ENCODE measurements around the gene TECPR2.

TECPR2 gene

GRCh38 chr14:102424923-102425322, 62.2 kb downstream of the TECPR2 start:
- no peak overlapping the region for H2BK12ac ChIP-seq (ENCODE audit: low read length)
- no peak overlapping the region for H2AK5ac ChIP-seq (ENCODE audit: low read length)
- no CpG with 5 or more reads among the region's 10 CpGs for WGBS (ENCODE audit: extremely low coverage, insufficient coverage, insufficient read length)
- H4K8ac ChIP-seq (ENCODE audit: low read depth, low read length), result no peak overlapping the region
- H3K27ac ChIP-seq (ENCODE audit: low read depth, low read length), result no peak overlapping the region
- no peak for DNase-seq
- H4K12ac ChIP-seq (ENCODE audit: low read depth, low read length), result no peak overlapping the region
- H3K27me3 ChIP-seq (ENCODE audit: insufficient read depth, low read length), result no peaks in the 10 kb centered on the region
- H4K91ac ChIP-seq (ENCODE audit: low read depth, low read length), result no peak overlapping the region
- H3K4me3 ChIP-seq (ENCODE audit: low read depth, low read length), result no peak overlapping the region
- H2BK120ac ChIP-seq (ENCODE audit: insufficient read depth, low read length, poor library complexity), result no peak overlapping the region
- H3K23ac ChIP-seq (ENCODE audit: low read length), result no peak overlapping the region
- no peak overlapping the region for H3K14ac ChIP-seq (ENCODE audit: low read length)
- H2BK5ac ChIP-seq (ENCODE audit: low read depth, low read length, poor library complexity), result no peak overlapping the region
- H3K79me2 ChIP-seq (ENCODE audit: control insufficient read depth, insufficient read depth, low read length, poor library complexity), result no peaks in the 10 kb centered on the region
- H3K36me3 ChIP-seq (ENCODE audit: control insufficient read depth in 1 of 2, insufficient read depth in 2 of 2, low read length in 2 of 2), result peaks cover 2 to 4% of the 10 kb centered on the region in 2 experiments
- H3K18ac ChIP-seq (ENCODE audit: low read length), result no peak overlapping the region
- H3K4ac ChIP-seq (ENCODE audit: low read depth, low read length), result no peak overlapping the region
- H3K79me1 ChIP-seq (ENCODE audit: low read length), result no peaks in the 10 kb centered on the region
- H3K4me1 ChIP-seq (ENCODE audit: control insufficient read depth in 1 of 2, insufficient read depth in 2 of 2, low read length in 2 of 2), result no peaks in the 10 kb centered on the region
- no peak overlapping the region for H3K4me2 ChIP-seq (ENCODE audit: low read length)
- H3K9ac ChIP-seq (ENCODE audit: low read length), result no peak overlapping the region
- no peaks in the 10 kb centered on the region for H3K9me3 ChIP-seq (ENCODE audit: insufficient read depth, low read depth, low read length)
- no peak overlapping the region for H2AFZ ChIP-seq (ENCODE audit: insufficient read depth, low read length, poor library complexity)

GRCh38 chr14:102426796-102427195, 64.1 kb downstream of the TECPR2 start:
- H3K27me3 ChIP-seq (ENCODE audit: insufficient read depth, low read length), result no peaks in the 10 kb centered on the region
- no peak overlapping the region for H3K23ac ChIP-seq (ENCODE audit: low read length)
- H3K9me3 ChIP-seq (ENCODE audit: insufficient read depth, low read depth, low read length), result no peaks in the 10 kb centered on the region
- H2BK12ac ChIP-seq (ENCODE audit: low read length), result no peak overlapping the region
- no peak overlapping the region for H4K91ac ChIP-seq (ENCODE audit: low read depth, low read length)
- H3K79me1 ChIP-seq (ENCODE audit: low read length), result no peaks in the 10 kb centered on the region
- H3K14ac ChIP-seq (ENCODE audit: low read length), result no peak overlapping the region
- no peak overlapping the region for H2BK120ac ChIP-seq (ENCODE audit: insufficient read depth, low read length, poor library complexity)
- H3K79me2 ChIP-seq (ENCODE audit: control insufficient read depth, insufficient read depth, low read length, poor library complexity), result no peaks in the 10 kb centered on the region
- no CpG with 5 or more reads among the region's 6 CpGs for WGBS (ENCODE audit: extremely low coverage, insufficient coverage, insufficient read length)
- no peak overlapping the region for H2AFZ ChIP-seq (ENCODE audit: insufficient read depth, low read length, poor library complexity)
- no peak overlapping the region for H3K4me2 ChIP-seq (ENCODE audit: low read length)
- no peak overlapping the region for H3K9ac ChIP-seq (ENCODE audit: low read length)
- no peak overlapping the region for H4K8ac ChIP-seq (ENCODE audit: low read depth, low read length)
- H3K4ac ChIP-seq (ENCODE audit: low read depth, low read length), result no peak overlapping the region
- H2BK5ac ChIP-seq (ENCODE audit: low read depth, low read length, poor library complexity), result no peak overlapping the region
- H3K27ac ChIP-seq (ENCODE audit: low read depth, low read length), result no peak overlapping the region
- DNase-seq, result no peak
- no peaks in the 10 kb centered on the region for H3K4me1 ChIP-seq (ENCODE audit: control insufficient read depth in 1 of 2, insufficient read depth in 2 of 2, low read length in 2 of 2)
- H3K18ac ChIP-seq (ENCODE audit: low read length), result no peak overlapping the region
- H4K12ac ChIP-seq (ENCODE audit: low read depth, low read length), result no peak overlapping the region
- peaks cover 3 to 4% of the 10 kb centered on the region in 2 experiments for H3K36me3 ChIP-seq (ENCODE audit: control insufficient read depth in 1 of 2, insufficient read depth in 2 of 2, low read length in 2 of 2)
- H3K4me3 ChIP-seq (ENCODE audit: low read depth, low read length), result no peak overlapping the region
- no peak overlapping the region for H2AK5ac ChIP-seq (ENCODE audit: low read length)

GRCh38 chr14:102427642-102428041, 64.9 kb downstream of the TECPR2 start:
- H4K12ac ChIP-seq (ENCODE audit: low read depth, low read length), result no peak overlapping the region
- no CpG with 5 or more reads among the region's 12 CpGs for WGBS (ENCODE audit: extremely low coverage, insufficient coverage, insufficient read length)
- no peaks in the 10 kb centered on the region for H3K27me3 ChIP-seq (ENCODE audit: insufficient read depth, low read length)
- H2BK12ac ChIP-seq (ENCODE audit: low read length), result no peak overlapping the region
- peaks cover 4% of the 10 kb centered on the region in 2 experiments for H3K36me3 ChIP-seq (ENCODE audit: control insufficient read depth in 1 of 2, insufficient read depth in 2 of 2, low read length in 2 of 2)
- no peaks in the 10 kb centered on the region for H3K79me2 ChIP-seq (ENCODE audit: control insufficient read depth, insufficient read depth, low read length, poor library complexity)
- H3K14ac ChIP-seq (ENCODE audit: low read length), result no peak overlapping the region
- H3K23ac ChIP-seq (ENCODE audit: low read length), result no peak overlapping the region
- H3K4me3 ChIP-seq (ENCODE audit: low read depth, low read length), result no peak overlapping the region
- H3K4me2 ChIP-seq (ENCODE audit: low read length), result no peak overlapping the region
- no peak overlapping the region for H3K18ac ChIP-seq (ENCODE audit: low read length)
- H3K27ac ChIP-seq (ENCODE audit: low read depth, low read length), result no peak overlapping the region
- H2BK120ac ChIP-seq (ENCODE audit: insufficient read depth, low read length, poor library complexity), result no peak overlapping the region
- no peak overlapping the region for H2AK5ac ChIP-seq (ENCODE audit: low read length)
- no peak for DNase-seq
- H4K91ac ChIP-seq (ENCODE audit: low read depth, low read length), result no peak overlapping the region
- no peak overlapping the region for H4K8ac ChIP-seq (ENCODE audit: low read depth, low read length)
- H2BK5ac ChIP-seq (ENCODE audit: low read depth, low read length, poor library complexity), result no peak overlapping the region
- H3K4me1 ChIP-seq (ENCODE audit: control insufficient read depth in 1 of 2, insufficient read depth in 2 of 2, low read length in 2 of 2), result no peaks in the 10 kb centered on the region
- H3K79me1 ChIP-seq (ENCODE audit: low read length), result no peaks in the 10 kb centered on the region
- H3K9me3 ChIP-seq (ENCODE audit: insufficient read depth, low read depth, low read length), result no peaks in the 10 kb centered on the region
- no peak overlapping the region for H3K9ac ChIP-seq (ENCODE audit: low read length)
- H2AFZ ChIP-seq (ENCODE audit: insufficient read depth, low read length, poor library complexity), result no peak overlapping the region
- no peak overlapping the region for H3K4ac ChIP-seq (ENCODE audit: low read depth, low read length)

- no peaks in the 10 kb centered on the region for H3K79me2 ChIP-seq (ENCODE audit: control insufficient read depth, insufficient read depth, low read length, poor library complexity)
- H3K4me2 ChIP-seq (ENCODE audit: low read length), result no peak overlapping the region
- no peak overlapping the region for H2AK5ac ChIP-seq (ENCODE audit: low read length)
- H2AFZ ChIP-seq (ENCODE audit: insufficient read depth, low read length, poor library complexity), result no peak overlapping the region
- H3K14ac ChIP-seq (ENCODE audit: low read length), result no peak overlapping the region
- H3K4me3 ChIP-seq (ENCODE audit: low read depth, low read length), result no peak overlapping the region
- H2BK5ac ChIP-seq (ENCODE audit: low read depth, low read length, poor library complexity), result no peak overlapping the region
- no peaks in the 10 kb centered on the region for H3K4me1 ChIP-seq (ENCODE audit: control insufficient read depth in 1 of 2, insufficient read depth in 2 of 2, low read length in 2 of 2)
- no peak overlapping the region for H2BK120ac ChIP-seq (ENCODE audit: insufficient read depth, low read length, poor library complexity)
- H3K27ac ChIP-seq (ENCODE audit: low read depth, low read length), result no peak overlapping the region
- H3K9ac ChIP-seq (ENCODE audit: low read length), result no peak overlapping the region
- no peaks in the 10 kb centered on the region for H3K79me1 ChIP-seq (ENCODE audit: low read length)
- DNase-seq, result no peak
- H4K8ac ChIP-seq (ENCODE audit: low read depth, low read length), result no peak overlapping the region
- no peak overlapping the region for H3K18ac ChIP-seq (ENCODE audit: low read length)
- no peak overlapping the region for H2BK12ac ChIP-seq (ENCODE audit: low read length)
- H3K4ac ChIP-seq (ENCODE audit: low read depth, low read length), result no peak overlapping the region
- no peak overlapping the region for H4K91ac ChIP-seq (ENCODE audit: low read depth, low read length)
- peaks cover 11 to 17% of the 10 kb centered on the region in 2 experiments for H3K36me3 ChIP-seq (ENCODE audit: control insufficient read depth in 1 of 2, insufficient read depth in 2 of 2, low read length in 2 of 2)
- WGBS (ENCODE audit: extremely low coverage, insufficient coverage, insufficient read length), result no CpG with 5 or more reads among the region's 8 CpGs
- H3K27me3 ChIP-seq (ENCODE audit: insufficient read depth, low read length), result no peaks in the 10 kb centered on the region
- no peak overlapping the region for H3K23ac ChIP-seq (ENCODE audit: low read length)
- no peak overlapping the region for H4K12ac ChIP-seq (ENCODE audit: low read depth, low read length)
- H3K9me3 ChIP-seq (ENCODE audit: insufficient read depth, low read depth, low read length), result peaks cover 1% of the 10 kb centered on the region
These were observed 67.6 kb downstream of the TECPR2 start for GRCh38 chr14:102430212-102430908.
